ENCODE results near the gene MYADM. TPM values are rescaled to one million over a fixed set of nuclear protein-coding genes. Genes with fewer than 3 reads are reported as not detected.

Gene MYADM
- total and polyA plus RNA-seq, 4 experiments from 2014 or later, result 38.5 to 67.9 (median 44.0) TPM

GRCh38 chr19:53853707-53854106 lies 14.0 kb upstream of the MYADM start:
- Histone ChIP-seq H3K27me3 (ENCODE audit: insufficient read depth, low read length) (no peaks in the 10 kb centered on the region), H3K4me1 (ENCODE audit: insufficient read depth, low read length) (peaks cover 7% of the 10 kb centered on the region), H3K36me3 (ENCODE audit: insufficient read depth, low read length) (no peaks in the 10 kb centered on the region), H3K4me3 (ENCODE audit: low read length in 2 of 2) (no peak overlapping the region), H3K27ac (ENCODE audit: low read depth, low read length) (no peak overlapping the region), H3K9me3 (ENCODE audit: control insufficient read depth in 1 of 2, low read length in 2 of 2) (no peaks in the 10 kb centered on the region)
- POLR2A ChIA-PET (ENCODE audit: partially characterized antibody), result interaction anchor here (0.6 to 1.5 kb wide), 4 partner anchors 12 to 28 kb away, joined by 3 to 5 read pairs (median 4); partner anchors contain the start of genes MYADM and PRKCG
- no peak overlapping the region for H3K27ac Mint-ChIP-seq
- peaks cover 14% of the 10 kb centered on the region in 2 donors for H3K27me3 Mint-ChIP-seq
- H3K36me3 Mint-ChIP-seq, result no peaks in the 10 kb centered on the region
- H3K4me3 Mint-ChIP-seq, result no peak overlapping the region
- no peaks in the 10 kb centered on the region for H3K9me3 Mint-ChIP-seq
- no peak for DNase-seq
- H3K4me1 Mint-ChIP-seq, result peaks cover 7 to 15% (median 10%) of the 10 kb centered on the region in 4 donors
- intact Hi-C loops (cut with micrococcal nuclease), result loop anchor here (1.0 kb wide), 2 partner anchors 14 to 29 kb away; partner anchors contain the start of genes MYADM and PRKCG
- CTCF ChIA-PET (ENCODE audit: partially characterized antibody), result interaction anchor here (0.8 to 5.7 kb wide), 13 partner anchors 10 to 178 kb away, joined by 3 to 47 read pairs (median 5); partner anchors contain the start of genes MYADM and PRKCG

DNA sequence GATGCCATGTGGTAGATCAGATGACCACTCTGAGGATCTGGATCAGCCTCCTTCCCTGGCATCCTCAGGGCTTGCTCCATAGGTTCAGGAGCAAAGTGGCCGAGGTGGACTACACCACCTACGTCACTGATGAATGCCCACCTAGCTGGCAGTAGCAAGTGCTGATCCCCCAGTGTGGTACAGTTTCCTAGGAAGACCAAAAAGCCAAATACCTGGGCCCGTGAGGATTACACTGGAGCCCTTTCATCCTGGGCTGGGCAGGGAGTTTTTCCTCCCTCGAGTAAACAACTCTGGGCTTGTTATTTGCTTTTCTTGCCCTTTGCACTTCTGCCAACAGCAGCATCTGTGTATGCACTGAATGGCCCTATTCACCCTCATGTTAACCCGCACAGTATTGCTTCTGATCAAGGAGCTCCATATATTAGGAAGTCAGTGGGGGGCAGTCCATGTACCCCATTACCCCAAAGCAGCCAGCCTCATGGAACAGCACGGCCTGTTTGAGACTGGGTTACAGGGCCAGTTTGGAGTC lies 3.3 kb upstream of the MYADM start:
- Mint-ChIP-seq H3K27me3 (no peaks in the 10 kb centered on the region), H3K27ac (peak overlapping the region in 6 of 7 donors; percentile 61 to 99 (median 82)), H3K4me3 (peak overlapping the region in 1 of 8 donors; percentile 29), H3K4me1 (peaks cover 8 to 39% (median 13%) of the 10 kb centered on the region in 4 donors), H3K36me3 (peaks cover 0 to 15% of the 10 kb centered on the region in 2 donors), H3K9me3 (peaks cover 0 to 4% (median 0%) of the 10 kb centered on the region in 8 donors)
- POLR2A ChIA-PET (ENCODE audit: partially characterized antibody), result no interaction called here
- CTCF ChIA-PET (ENCODE audit: partially characterized antibody), result interaction anchor here (1.0 kb wide), 2 partner anchors 18 to 19 kb away, joined by 3 read pairs; partner anchors contain the start of gene PRKCG
- H3K27ac ChIP-seq (ENCODE audit: low read depth, low read length), result no peak overlapping the region
- peaks cover 19% of the 10 kb centered on the region for H3K4me1 ChIP-seq (ENCODE audit: insufficient read depth, low read length)
- H3K36me3 ChIP-seq (ENCODE audit: insufficient read depth, low read length), result no peaks in the 10 kb centered on the region
- DNase-seq, result no peak
- no peak overlapping the region for H3K4me3 ChIP-seq (ENCODE audit: low read length in 2 of 2)
- no peaks in the 10 kb centered on the region for H3K27me3 ChIP-seq (ENCODE audit: insufficient read depth, low read length)
- intact Hi-C loops (cut with micrococcal nuclease), result no loop called here
- H3K9me3 ChIP-seq (ENCODE audit: control insufficient read depth in 1 of 2, low read length in 2 of 2), result no peaks in the 10 kb centered on the region

GRCh38 chr19:53865523-53865917 lies 2.2 kb upstream of the MYADM start:
- H3K4me1 Mint-ChIP-seq, result peaks cover 10 to 46% (median 16%) of the 10 kb centered on the region in 4 donors
- peak overlapping the region; percentile 95 to 100 (median 99) for H3K27ac Mint-ChIP-seq
- Histone ChIP-seq H3K9me3 (ENCODE audit: control insufficient read depth in 1 of 2, low read length in 2 of 2) (no peaks in the 10 kb centered on the region), H3K4me1 (ENCODE audit: insufficient read depth, low read length) (peaks cover 21% of the 10 kb centered on the region), H3K27ac (ENCODE audit: low read depth, low read length) (peak overlapping the region; percentile 100), H3K36me3 (ENCODE audit: insufficient read depth, low read length) (no peaks in the 10 kb centered on the region), H3K27me3 (ENCODE audit: insufficient read depth, low read length) (no peaks in the 10 kb centered on the region), H3K4me3 (ENCODE audit: low read length in 2 of 2) (peak overlapping the region in 1 of 2 donors; percentile 58)
- H3K36me3 Mint-ChIP-seq, result peaks cover 0 to 20% of the 10 kb centered on the region in 2 donors
- no peak for DNase-seq
- CTCF ChIA-PET (ENCODE audit: partially characterized antibody), result interaction anchor here (1.0 to 1.7 kb wide), 3 partner anchors 11 to 17 kb away, joined by 5 to 11 read pairs (median 6); partner anchors contain the start of gene PRKCG
- intact Hi-C loops (cut with micrococcal nuclease), result loop anchor here (5.0 kb wide), 3 partner anchors 582 to 668 kb away; partner anchors contain the start of genes LENG8 and LENG9
- POLR2A ChIA-PET (ENCODE audit: partially characterized antibody), result interaction anchor here (0.8 to 4.3 kb wide), 5 partner anchors 12 to 583 kb away, joined by 3 to 95 read pairs (median 11); partner anchors contain the start of genes LENG8, MBOAT7 and PRKCG
- peaks cover 0 to 4% (median 0%) of the 10 kb centered on the region in 8 donors for H3K9me3 Mint-ChIP-seq
- H3K4me3 Mint-ChIP-seq, result peak overlapping the region; percentile 65 to 99 (median 78)
- H3K27me3 Mint-ChIP-seq, result no peaks in the 10 kb centered on the region

- no peaks in the 10 kb centered on the region for H3K27me3 ChIP-seq (ENCODE audit: insufficient read depth, low read length)
- H3K9me3 Mint-ChIP-seq, result peaks cover 0 to 7% (median 0%) of the 10 kb centered on the region in 8 donors
- CTCF ChIA-PET (ENCODE audit: partially characterized antibody), result interaction anchor here (0.7 to 1.7 kb wide), 5 partner anchors 9 to 164 kb away, joined by 3 to 11 read pairs (median 5); partner anchors contain the start of gene PRKCG
- peak overlapping the region; percentile 99 to 100 (median 100) for H3K27ac Mint-ChIP-seq
- intact Hi-C loops (cut with micrococcal nuclease), result loop anchor here (5.0 kb wide), 3 partner anchors 581 to 669 kb away; partner anchors contain the start of genes LENG8 and LENG9
- H3K4me1 Mint-ChIP-seq, result peaks cover 15 to 53% (median 22%) of the 10 kb centered on the region in 4 donors
- DNase-seq, result peak; percentile 63 to 73 (median 71)
- H3K27ac ChIP-seq (ENCODE audit: low read depth, low read length), result peak overlapping the region; percentile 100
- peaks cover 26% of the 10 kb centered on the region for H3K4me1 ChIP-seq (ENCODE audit: insufficient read depth, low read length)
- H3K36me3 Mint-ChIP-seq, result peaks cover 2 to 24% of the 10 kb centered on the region in 2 donors
- peak overlapping the region; percentile 8 to 58 for H3K4me3 ChIP-seq (ENCODE audit: low read length in 2 of 2)
- H3K4me3 Mint-ChIP-seq, result peak overlapping the region; percentile 95 to 99 (median 98)
- no peaks in the 10 kb centered on the region for H3K36me3 ChIP-seq (ENCODE audit: insufficient read depth, low read length)
- no peaks in the 10 kb centered on the region for H3K9me3 ChIP-seq (ENCODE audit: control insufficient read depth in 1 of 2, low read length in 2 of 2)
- POLR2A ChIA-PET (ENCODE audit: partially characterized antibody), result interaction anchor here (0.7 to 4.3 kb wide), 9 partner anchors 10 to 582 kb away, joined by 3 to 95 read pairs (median 9); partner anchors contain the start of genes LENG8, MBOAT7, PRKCG and PRPF31
- H3K27me3 Mint-ChIP-seq, result no peaks in the 10 kb centered on the region
Observed at GRCh38 chr19:53865918-53866864, 1.5 kb upstream of the MYADM start.

DNA sequence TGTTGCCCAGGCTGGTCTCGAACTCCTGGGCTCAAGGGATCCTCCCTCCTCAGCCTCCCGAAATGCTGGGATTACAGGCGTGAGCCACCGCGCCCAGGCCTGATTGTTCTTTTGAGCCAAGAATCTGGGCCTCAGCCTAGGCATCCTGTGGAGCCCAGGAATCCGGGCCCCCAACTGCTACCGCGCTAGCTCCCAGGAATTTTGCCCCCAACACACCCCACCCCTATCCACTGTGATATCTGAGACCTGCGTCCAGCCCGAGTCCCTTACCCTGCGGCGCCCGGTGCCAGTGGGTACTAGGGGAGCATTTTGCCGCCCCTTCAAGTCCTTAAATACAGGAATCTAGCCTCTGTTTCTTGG lies 838 bp upstream of the MYADM start:
- peak overlapping the region; percentile 8 to 58 for H3K4me3 ChIP-seq (ENCODE audit: low read length in 2 of 2)
- intact Hi-C loops (cut with micrococcal nuclease), result loop anchor here (1.0 to 5.0 kb wide), 8 partner anchors 12 to 670 kb away; partner anchors contain the start of genes CNOT3, LENG1, LENG8 and LENG9
- peaks cover 0 to 7% (median 0%) of the 10 kb centered on the region in 8 donors for H3K9me3 Mint-ChIP-seq
- CTCF ChIA-PET (ENCODE audit: partially characterized antibody), result interaction anchor here (1.0 to 1.7 kb wide), 6 partner anchors 12 to 163 kb away, joined by 3 to 12 read pairs (median 6); partner anchors contain the start of gene PRKCG
- POLR2A ChIA-PET (ENCODE audit: partially characterized antibody), result interaction anchor here (0.6 to 4.3 kb wide), 17 partner anchors 10 to 1392 kb away, joined by 3 to 95 read pairs (median 8); partner anchors contain the start of genes CNOT3, LENG8, LENG9 and MBOAT7
- H3K4me1 ChIP-seq (ENCODE audit: insufficient read depth, low read length), result peaks cover 30% of the 10 kb centered on the region
- no peaks in the 10 kb centered on the region for H3K9me3 ChIP-seq (ENCODE audit: control insufficient read depth in 1 of 2, low read length in 2 of 2)
- H3K27ac ChIP-seq (ENCODE audit: low read depth, low read length), result peak overlapping the region; percentile 100
- H3K27me3 Mint-ChIP-seq, result no peaks in the 10 kb centered on the region
- peaks cover 9 to 29% of the 10 kb centered on the region in 2 donors for H3K36me3 Mint-ChIP-seq
- H3K27me3 ChIP-seq (ENCODE audit: insufficient read depth, low read length), result no peaks in the 10 kb centered on the region
- DNase-seq, result peak in 2 of 5 donors; percentile 21 to 27
- peak overlapping the region; percentile 95 to 99 (median 98) for H3K4me3 Mint-ChIP-seq
- peaks cover 20 to 59% (median 27%) of the 10 kb centered on the region in 4 donors for H3K4me1 Mint-ChIP-seq
- H3K27ac Mint-ChIP-seq, result peak overlapping the region; percentile 99 to 100 (median 100)
- H3K36me3 ChIP-seq (ENCODE audit: insufficient read depth, low read length), result no peaks in the 10 kb centered on the region

DNA sequence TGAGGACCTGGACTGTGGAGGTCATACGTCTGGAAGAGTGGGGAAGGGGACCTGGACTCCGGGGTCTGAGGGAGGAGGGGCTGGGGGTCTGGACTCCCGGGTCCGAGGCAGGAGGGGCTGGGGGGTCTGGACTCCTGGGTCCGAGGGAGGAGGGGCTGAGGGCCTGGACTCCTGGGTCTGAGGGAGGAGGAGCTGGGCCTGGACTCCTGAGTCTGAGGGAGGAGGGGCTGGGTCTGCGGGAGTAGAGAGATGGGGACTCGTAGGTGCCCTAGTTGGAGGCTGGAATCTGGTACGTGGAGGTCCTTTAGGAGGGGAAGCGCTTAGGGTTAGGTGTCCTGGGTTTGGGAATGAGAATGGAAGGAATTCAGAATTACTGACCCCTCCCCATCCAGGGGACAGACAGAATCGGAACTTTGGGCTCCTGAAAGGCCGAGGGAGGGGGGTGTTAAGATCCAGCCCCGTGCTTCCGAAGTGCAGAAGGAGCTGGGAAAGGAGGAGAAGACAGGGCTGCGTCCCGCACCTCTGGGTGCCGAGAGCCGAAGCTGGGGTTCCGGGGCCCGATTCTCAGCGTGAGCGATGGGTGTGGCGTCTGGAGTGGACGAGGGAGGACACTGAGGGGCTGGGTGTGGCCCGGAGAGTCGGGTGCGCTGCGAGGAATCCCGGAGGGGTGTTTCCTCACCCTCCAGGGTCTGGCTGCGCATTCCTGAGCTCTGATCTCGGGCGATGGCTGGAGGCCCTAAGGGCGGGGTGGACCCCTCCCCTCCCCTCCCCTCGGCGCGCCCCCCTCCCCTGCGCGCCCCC lies 608 bp downstream of the MYADM start:
- H3K36me3 Mint-ChIP-seq, result peaks cover 14 to 37% of the 10 kb centered on the region in 2 donors
- H3K4me1 Mint-ChIP-seq, result peaks cover 21 to 68% (median 34%) of the 10 kb centered on the region in 4 donors
- H3K4me3 Mint-ChIP-seq, result peak overlapping the region; percentile 95 to 99 (median 98)
- intact Hi-C loops (cut with micrococcal nuclease), result loop anchor here (2.0 to 5.0 kb wide), 4 partner anchors 235 to 671 kb away; partner anchors contain the start of genes LENG8, LENG9 and NDUFA3
- DNase-seq, result peak; percentile 53 to 71 (median 61)
- H3K27ac Mint-ChIP-seq, result peak overlapping the region; percentile 99 to 100 (median 100)
- Histone ChIP-seq H3K4me1 (ENCODE audit: insufficient read depth, low read length) (peaks cover 35% of the 10 kb centered on the region), H3K36me3 (ENCODE audit: insufficient read depth, low read length) (no peaks in the 10 kb centered on the region), H3K9me3 (ENCODE audit: control insufficient read depth in 1 of 2, low read length in 2 of 2) (no peaks in the 10 kb centered on the region), H3K4me3 (ENCODE audit: low read length in 2 of 2) (peak overlapping the region; percentile 85 to 90), H3K27me3 (ENCODE audit: insufficient read depth, low read length) (no peaks in the 10 kb centered on the region), H3K27ac (ENCODE audit: low read depth, low read length) (peak overlapping the region; percentile 100)
- CTCF ChIA-PET (ENCODE audit: partially characterized antibody), result interaction anchor here (1.0 to 1.7 kb wide), 6 partner anchors 11 to 162 kb away, joined by 3 to 12 read pairs (median 4); partner anchors contain the start of gene PRKCG
- POLR2A ChIA-PET (ENCODE audit: partially characterized antibody), result interaction anchor here (0.6 to 4.3 kb wide), 19 partner anchors 9 to 1772 kb away, joined by 3 to 95 read pairs (median 7); partner anchors contain the start of genes CNOT3, LENG1, LENG8 and LENG9
- no peaks in the 10 kb centered on the region for H3K27me3 Mint-ChIP-seq
- peaks cover 0 to 7% (median 0%) of the 10 kb centered on the region in 8 donors for H3K9me3 Mint-ChIP-seq

Measured in CD4-positive, alpha-beta memory T cell (primary cell).